Psoas muscle (tissue), 8 donors: ENCODE measurements around the gene ACSS2. TPM values are rescaled to one million over a fixed set of nuclear protein-coding genes. Genes with fewer than 3 reads are reported as not detected.

Experiments
- ATAC-seq, 4 donors: fragments of 200-7000 bp; cut with Tn5 transposase; one replicate each; pipeline ENCODE4 v1.9.1; 2020; ENCODE audit warnings: moderate library complexity in 3 of 4, mild to moderate bottlenecking in 2 of 4
- DNase-seq, 2 donors: peaks; one replicate each; pipeline ENCODE4 v3.0.0-alpha.2; 2020
- H3K27ac ChIP-seq: fragments of 200-600 bp; one replicate; pipeline ENCODE4 v1.8.0; 2022
- H3K27me3 ChIP-seq, 3 donors: fragments of 200-600 bp in 1 of 3; one replicate each; pipeline versions ENCODE4 v1.6.1 to v1.8.0; 2013 to 2022; ENCODE audit warnings: low read length in 2 of 3, mild to moderate bottlenecking in 2 of 3, moderate library complexity in 1 of 3; ENCODE audit not compliant: insufficient read depth in 3 of 3
- H3K36me3 ChIP-seq, 2 donors: fragments of 200-600 bp in 1 of 2; one replicate each; pipeline versions ENCODE4 v1.6.1 to v1.8.0; 2013 to 2022; ENCODE audit warnings: low read depth in 1 of 2, mild to moderate bottlenecking in 1 of 2, moderate library complexity in 1 of 2; ENCODE audit not compliant: insufficient read depth in 1 of 2
- H3K4me1 ChIP-seq: fragments of 200-600 bp; one replicate; pipeline ENCODE4 v1.8.0; 2022
- H3K4me3 ChIP-seq: fragments of 200-600 bp; one replicate; pipeline ENCODE4 v1.8.0; 2022; ENCODE audit warnings: mild to moderate bottlenecking
- H3K9me3 ChIP-seq: fragments of 200-600 bp; one replicate; pipeline ENCODE4 v1.8.0; 2022
- CTCF ChIP-seq: fragments of 200-600 bp; IDR thresholded peaks from one replicate; pipeline ENCODE4 v1.8.0; 2022; ENCODE audit warnings: antibody characterized with exemption
- WGBS, 3 donors: extraction: QIAGEN DNeasy Blood & Tissue Kit; methylation state at CpG; one replicate each; pipeline versions ENCODE4 v1.1.6 to v1.1.7; 2013; 5-methylcytosine and 5-hydroxymethylcytosine counted together
- intact Hi-C, 2 donors: fragments of 100-400 bp; cut with DNase I; formaldehyde crosslinking; loops; one replicate each; pipeline versions ENCODE4 v1.11.0 to v1.14.2; 2022
- polyA plus RNA-seq, 3 donors: library from polyadenylated mRNA; stranded (reverse); fragments of 200-250 nt; gene quantifications; one replicate each; pipeline ENCODE4 v1.2.3, GENCODE V29; 2013
- total RNA-seq, 4 donors: library from RNA; stranded (reverse); fragmentation: NEBNext Ultra II Directional in 2 of 4; extraction: Animal tissue kit (Norgen Biotek cat#: 25700) in 2 of 4; gene quantifications; one replicate each; pipeline versions ENCODE4 v1.2.1 to v1.2.4, GENCODE V29; 2021 to 2023
- donor health status: healthy with polysubstance abuse.
- donor health status: DM: no; HTN: no; CAD: no; lungs with moderate emphysema.
- donor health status: Bipolar disorder and iron deficiency.
- donor health status: healthy.
- donor health status: DM: yes; HTN: yes; CAD: no.
- donor health status: DM: no; HTN: no; CAD: no.
- donor health status: DM: no; HTN: no; CAD: no.
- donor health status: DM: yes; HTN: yes; CAD: no.

ACSS2 gene
- total and polyA plus RNA-seq, 7 donors: 15.9 to 161 (median 106) TPM

DNA sequence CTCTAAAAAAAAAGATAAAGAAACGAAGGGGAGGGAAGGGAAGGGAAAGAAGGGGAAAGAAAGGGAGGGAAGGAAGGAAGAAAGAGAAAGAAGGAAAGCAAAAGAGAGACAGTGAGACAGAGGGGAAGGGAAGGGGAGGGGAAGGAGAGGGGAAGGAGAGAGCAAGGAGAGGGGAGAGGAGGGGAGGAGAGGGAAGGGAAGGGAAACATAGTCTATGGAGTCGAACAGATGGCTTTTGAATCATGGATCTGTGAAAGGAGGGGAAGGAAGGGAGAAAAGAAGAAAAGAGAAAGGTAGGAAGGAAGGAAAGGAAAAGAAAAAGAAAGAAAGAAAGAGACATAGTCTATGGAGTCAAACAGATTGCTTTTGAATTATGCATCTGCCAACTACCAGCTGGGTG lies 34.3 kb upstream of the ACSS2 start:
- intact Hi-C loops: no loop called here
- ATAC-seq (no peak), DNase-seq (no peak)
- H3K4me1 ChIP-seq: no peaks in the 10 kb centered on the region
- H3K27ac ChIP-seq: no peak overlapping the region
- 47 to 57% (median 57%) methylated on average over 2 of the region's 2 CpGs for WGBS, 3 donors
- H3K27me3 ChIP-seq: no peaks in the 10 kb centered on the region
- peaks cover 0 to 19% of the 10 kb centered on the region in 2 donors for H3K36me3 ChIP-seq
- no peak overlapping the region for H3K4me3 ChIP-seq
- no peak for TF ChIP-seq CTCF
- no peaks in the 10 kb centered on the region for H3K9me3 ChIP-seq

- no peak overlapping the region for H3K27ac ChIP-seq
- intact Hi-C loops: no loop called here
- peaks cover 2 to 32% of the 10 kb centered on the region in 2 donors for H3K36me3 ChIP-seq
- no peaks in the 10 kb centered on the region for H3K9me3 ChIP-seq
- ATAC-seq (peak in 1 of 4 donors; percentile 28), DNase-seq (no peak)
- no peaks in the 10 kb centered on the region for H3K27me3 ChIP-seq
- H3K4me3 ChIP-seq: no peak overlapping the region
- WGBS, 3 donors: 94 to 98% (median 94%) methylated on average over 2 of the region's 2 CpGs
- TF ChIP-seq CTCF: no peak
- H3K4me1 ChIP-seq: no peaks in the 10 kb centered on the region
These were observed 33.0 kb upstream of the ACSS2 start for GRCh38 chr20:34843421-34843820.

DNA sequence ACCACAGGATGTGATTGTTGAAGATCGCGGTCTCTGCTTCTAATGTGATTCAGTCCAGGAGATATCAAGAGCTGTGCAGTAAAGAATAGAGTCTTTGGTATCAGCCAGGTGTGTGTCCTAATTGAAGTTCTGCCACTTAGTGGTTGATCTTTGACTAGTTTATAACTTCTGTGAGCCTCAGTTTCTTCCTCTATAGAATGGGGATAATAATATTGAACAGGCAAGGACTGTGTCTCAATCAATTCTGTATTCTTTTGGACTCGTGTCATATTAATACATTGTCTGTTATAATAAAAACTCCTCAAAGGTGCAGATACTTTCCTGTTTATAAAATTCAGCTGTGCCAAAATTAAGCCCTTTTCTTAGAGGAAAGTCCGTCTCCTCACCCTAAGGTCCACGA lies 27.8 kb upstream of the ACSS2 start:
- H3K4me1 ChIP-seq: no peaks in the 10 kb centered on the region

DNA sequence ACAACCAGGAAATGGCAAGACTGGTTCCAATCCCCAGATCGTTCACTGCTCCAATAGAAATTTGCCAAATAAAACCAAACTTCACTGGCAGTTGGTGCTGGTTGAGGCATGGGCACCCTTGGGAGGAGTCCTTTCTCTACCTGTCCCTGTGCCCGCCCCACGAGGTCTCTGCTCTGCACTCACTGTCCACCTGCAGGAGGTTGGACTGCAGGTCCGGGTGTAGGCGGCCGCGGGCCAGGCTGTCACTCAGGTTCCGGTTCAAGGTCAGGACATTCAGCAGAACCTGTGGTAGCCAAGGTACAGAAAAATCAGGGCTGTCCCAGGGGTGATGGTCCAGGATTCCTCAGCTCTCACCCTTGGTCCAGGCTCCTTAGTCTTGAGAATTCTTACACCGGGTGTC lies 26.6 kb upstream of the ACSS2 start:
- DNase-seq: no peak
- ATAC-seq: no peak
- intact Hi-C loops: no loop called here
- Histone ChIP-seq H3K4me1 (no peaks in the 10 kb centered on the region), H3K4me3 (no peak overlapping the region), H3K36me3 (peaks cover 2 to 93% of the 10 kb centered on the region in 2 donors), H3K27me3 (no peaks in the 10 kb centered on the region), H3K27ac (no peak overlapping the region), H3K9me3 (no peaks in the 10 kb centered on the region)
- no peak for TF ChIP-seq CTCF
- WGBS, 3 donors: 87 to 91% (median 89%) methylated on average over 9 of the region's 9 CpGs

More for the DNA sequence above, 27.8 kb upstream of the ACSS2 start:
- DNase-seq (no peak), ATAC-seq (no peak)
- Histone ChIP-seq H3K27ac (no peak overlapping the region), H3K9me3 (no peaks in the 10 kb centered on the region), H3K36me3 (peaks cover 2 to 82% of the 10 kb centered on the region in 2 donors), H3K27me3 (no peaks in the 10 kb centered on the region), H3K4me3 (no peak overlapping the region)
- intact Hi-C loops: no loop called here
- TF ChIP-seq CTCF: no peak
- WGBS, 3 donors: 94 to 95% (median 95%) methylated on average over 5 of the region's 5 CpGs

DNA sequence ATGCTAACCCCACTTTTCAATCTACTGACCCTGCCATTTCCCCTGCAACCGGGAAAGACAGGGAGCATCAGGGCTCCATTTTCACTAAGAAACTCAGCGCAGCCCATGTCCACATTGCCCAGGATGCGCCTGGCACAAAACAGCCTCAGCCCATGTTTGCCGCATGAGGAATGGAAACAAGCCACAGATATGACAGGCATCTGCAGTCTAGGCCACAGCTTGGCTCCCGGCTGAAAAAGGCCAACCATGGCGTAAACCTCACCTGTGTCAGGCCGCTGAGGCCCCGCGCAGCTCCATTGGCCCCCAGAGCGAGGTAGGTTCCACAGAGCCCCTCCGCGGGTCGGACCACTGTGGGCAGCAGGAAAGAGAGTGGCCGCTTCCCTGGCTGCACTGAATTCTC lies 25.4 kb upstream of the ACSS2 start:
- H3K27ac ChIP-seq: no peak overlapping the region
- no peaks in the 10 kb centered on the region for H3K9me3 ChIP-seq
- DNase-seq (no peak), ATAC-seq (peak in 2 of 4 donors; percentile 36 to 40)
- WGBS, 3 donors: 91 to 96% (median 91%) methylated on average over 14 of the region's 14 CpGs
- no peak overlapping the region for H3K4me3 ChIP-seq
- H3K27me3 ChIP-seq: no peaks in the 10 kb centered on the region
- H3K4me1 ChIP-seq: no peaks in the 10 kb centered on the region
- intact Hi-C loops: no loop called here
- H3K36me3 ChIP-seq: peaks cover 2 to 95% of the 10 kb centered on the region in 2 donors
- TF ChIP-seq CTCF: no peak
